Ovary (tissue), 9 donors: ENCODE results near the gene ANK2. TPM values are rescaled to one million over a fixed set of nuclear protein-coding genes. Genes with fewer than 3 reads are reported as not detected.

Experiments
- DNase-seq, 5 donors: peaks; one replicate each; pipeline ENCODE4 v3.0.0-alpha.2; 2019 to 2020
- H3K27ac ChIP-seq, 2 donors: fragments of 200-600 bp; one replicate each; pipeline versions ENCODE4 v1.5.1 to v1.8.0; 2019 to 2022
- H3K27me3 ChIP-seq: fragments of 200-600 bp; one replicate; pipeline ENCODE4 v1.8.0; 2022
- H3K36me3 ChIP-seq: fragments of 200-600 bp; sonication (generic); one replicate; pipeline ENCODE4 v1.5.1; 2019
- H3K4me1 ChIP-seq: one replicate; pipeline ENCODE4 v1.8.1; 2013; ENCODE audit warnings: mild to moderate bottlenecking, moderate library complexity; ENCODE audit not compliant: insufficient read depth
- H3K4me3 ChIP-seq: fragments of 200-600 bp; sonication (generic); one replicate; pipeline ENCODE4 v1.5.1; 2017
- H3K9me3 ChIP-seq, 2 donors: fragments of 200-600 bp in 1 of 2; sonication (generic) in 1 of 2; one replicate each; pipeline versions ENCODE4 v1.5.1 to v1.8.1; 2013 to 2019; ENCODE audit warnings: mild to moderate bottlenecking in 1 of 2, moderate library complexity in 1 of 2
- CTCF ChIP-seq, 3 donors: fragments of 450-650 bp in 2 of 3; fragments of 200-600 bp in 1 of 3; IDR thresholded peaks; one replicate each; pipeline versions ENCODE4 v1.5.1 to v1.8.0; 2016 to 2022; ENCODE audit warnings: antibody characterized with exemption in 3 of 3, mild to moderate bottlenecking in 1 of 3
- EP300 ChIP-seq: sonication (generic); formaldehyde crosslinking; IDR thresholded peaks from one replicate; pipeline ENCODE4 v1.6.1; 2017; ENCODE audit warnings: antibody characterized with exemption
- POLR2A ChIP-seq: fragments of 450-650 bp; IDR thresholded peaks from one replicate; pipeline ENCODE4 v1.6.1; 2017; ENCODE audit warnings: antibody characterized with exemption, mild to moderate bottlenecking, moderate library complexity
- WGBS, 3 donors: extraction: QIAGEN DNeasy Blood & Tissue Kit in 1 of 3; methylation state at CpG; one replicate each; pipeline versions ENCODE4 v1.1.5 to v1.1.7; 2013 to 2017; 5-methylcytosine and 5-hydroxymethylcytosine counted together
- intact Hi-C, 4 donors: fragments of 100-400 bp; cut with DNase I; formaldehyde crosslinking; loops; one replicate each; pipeline versions ENCODE4 v1.11.0 to v1.15.1; 2022 to 2023
- polyA plus RNA-seq, 2 donors: library from polyadenylated mRNA; stranded (reverse); fragments of 200-250 nt in 1 of 2; fragments of 350-450 nt in 1 of 2; fragmentation: Illumina TruSeq in 1 of 2; extraction: RNeasy Lipid Tissue Mini Kit (QIAGEN cat#74804) in 1 of 2; gene quantifications; one replicate each; pipeline ENCODE4 v1.2.3, GENCODE V29; 2013 to 2014
- total RNA-seq, 7 donors: library from RNA; depleted of rRNA in 2 of 7; stranded (reverse); fragments of >200 nt in 2 of 7; fragmentation: NEBNext Ultra II Directional in 3 of 7; extraction: Animal tissue kit (Norgen Biotek cat#: 25700) in 3 of 7; gene quantifications; one replicate each; pipeline versions ENCODE4 v1.1.0 to v1.2.4, GENCODE V29; 2016 to 2023
- donor health status: DM: no; HTN: no; CAD: no; lungs with moderate emphysema.
- donor health status: DM: no; HTN: no; CAD: no.
- donor health status: Bipolar disorder and iron deficiency.
- donor health status: DM: yes; HTN: yes; CAD: no.
- donor health status: DM: no; HTN: no; CAD: no.
- donor health status: DM: yes; HTN: yes; CAD: no.

Gene ANK2
- total and polyA plus RNA-seq, 9 donors: 26.4 to 120 (median 66.9) TPM

- no peaks in the 10 kb centered on the region for H3K9me3 ChIP-seq
- H3K27me3 ChIP-seq: no peaks in the 10 kb centered on the region
- intact Hi-C loops: no loop called here
- no peaks in the 10 kb centered on the region for H3K36me3 ChIP-seq
- no peak overlapping the region for H3K27ac ChIP-seq
- no peak for DNase-seq
- 70 to 88% (median 88%) methylated on average over 1 of the region's 1 CpG for WGBS, 3 donors
- no peaks in the 10 kb centered on the region for H3K4me1 ChIP-seq
- no peak for TF ChIP-seq CTCF (IDR thresholded peaks at IDR 0.05)
- no peak for TF ChIP-seq POLR2A
- TF ChIP-seq EP300: no peak
- H3K4me3 ChIP-seq: no peak overlapping the region
These were observed 18.2 kb upstream of the ANK2 start for GRCh38 chr4:113031212-113031611.

GRCh38 chr4:113040793-113041192, 8.7 kb upstream of the ANK2 start:
- Histone ChIP-seq H3K4me1 (no peaks in the 10 kb centered on the region), H3K9me3 (no peaks in the 10 kb centered on the region), H3K4me3 (no peak overlapping the region), H3K27ac (no peak overlapping the region), H3K27me3 (no peaks in the 10 kb centered on the region), H3K36me3 (no peaks in the 10 kb centered on the region)
- DNase-seq: no peak
- 94 to 98% (median 96%) methylated on average over 1 of the region's 1 CpG for WGBS, 3 donors
- TF ChIP-seq POLR2A (no peak), EP300 (no peak), CTCF (IDR thresholded peaks at IDR 0.05) (no peak)
- intact Hi-C loops: loop anchor here in 1 of 4 donors (5.0 kb wide), 1 partner anchor 1218 kb away; no protein-coding TSS in a partner anchor

- WGBS, 3 donors: 43 to 49% (median 48%) methylated on average over 2 of the region's 2 CpGs
These were observed 7.0 kb upstream of the ANK2 start for GRCh38 chr4:113042502-113042901.

GRCh38 chr4:113043591-113043990, 5.9 kb upstream of the ANK2 start:
- TF ChIP-seq CTCF (IDR thresholded peaks at IDR 0.05) (no peak), EP300 (no peak), POLR2A (no peak)
- no peak overlapping the region for H3K27ac ChIP-seq
- no peak overlapping the region for H3K4me3 ChIP-seq
- DNase-seq: no peak
- H3K36me3 ChIP-seq: no peaks in the 10 kb centered on the region
- intact Hi-C loops: loop anchor here in 1 of 4 donors (5.0 kb wide), 1 partner anchor 1221 kb away; no protein-coding TSS in a partner anchor
- no peaks in the 10 kb centered on the region for H3K4me1 ChIP-seq
- no peaks in the 10 kb centered on the region for H3K9me3 ChIP-seq
- no peaks in the 10 kb centered on the region for H3K27me3 ChIP-seq

More at GRCh38 chr4:113042502-113042901, 7.0 kb upstream of the ANK2 start:
- Histone ChIP-seq H3K27me3 (no peaks in the 10 kb centered on the region), H3K4me1 (no peaks in the 10 kb centered on the region), H3K27ac (no peak overlapping the region), H3K36me3 (no peaks in the 10 kb centered on the region), H3K9me3 (no peaks in the 10 kb centered on the region), H3K4me3 (no peak overlapping the region)
- no peak for DNase-seq
- intact Hi-C loops: loop anchor here in 1 of 4 donors (5.0 kb wide), 1 partner anchor 1220 kb away; no protein-coding TSS in a partner anchor
- TF ChIP-seq POLR2A (no peak), CTCF (IDR thresholded peaks at IDR 0.05) (no peak), EP300 (no peak)
